ENCODE results near the gene C11orf58. TPM values are rescaled to one million over a fixed set of nuclear protein-coding genes. Genes with fewer than 3 reads are reported as not detected.

Gene C11orf58
- total RNA-seq, 1 experiment from 2014 or later = 171 TPM

DNA sequence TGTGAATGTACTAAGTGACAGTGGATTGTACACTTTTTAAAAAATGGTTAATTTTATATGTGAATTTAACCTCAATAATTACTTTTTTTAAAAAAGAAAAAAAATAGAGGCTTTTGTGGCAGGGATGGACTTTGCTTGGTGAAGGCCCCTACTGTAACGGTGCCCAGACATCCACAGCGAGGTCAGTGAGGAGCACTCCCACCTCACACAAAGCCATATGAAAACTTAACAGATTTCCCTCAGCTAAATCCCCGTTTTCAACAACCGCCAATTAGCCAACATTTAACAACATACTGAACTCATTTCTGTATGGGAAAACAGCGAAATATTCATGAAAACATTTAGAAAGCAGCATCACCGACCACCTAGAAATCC lies 642 bp upstream of the C11orf58 start:
- Histone ChIP-seq H3K4me1 (ENCODE audit: insufficient read depth, low read length, poor library complexity, severe bottlenecking) (peaks cover 5% of the 10 kb centered on the region), H3K36me3 (ENCODE audit: insufficient read depth, low read length, poor library complexity, severe bottlenecking) (peaks cover 7% of the 10 kb centered on the region), H3K4me3 (ENCODE audit: low read depth, low read length, poor library complexity, severe bottlenecking) (peak overlapping the region; percentile 81), H3K27me3 (replicated peaks; ENCODE audit: insufficient read depth, low read depth, low read length, poor library complexity) (no peaks in the 10 kb centered on the region), H3K27ac (ENCODE audit: low read depth, low read length, poor library complexity, severe bottlenecking) (peak overlapping the region; percentile 96), H3K9me3 (ENCODE audit: low read depth, low read length, poor library complexity, severe bottlenecking) (no peaks in the 10 kb centered on the region)
- intact Hi-C loops (cut with micrococcal nuclease; ENCODE audit: unreplicated experiment) = loop anchor here (10.0 kb wide), 1 partner anchor 523 kb away; no protein-coding TSS in a partner anchor
- no peak for DNase-seq (ENCODE audit: low spot score)
- POLR2A ChIA-PET (ENCODE audit: low non-redundant PET) = no interaction called here
- TF ChIP-seq EZH2 (IDR thresholded peaks at IDR 0.05; ENCODE audit: borderline replicate concordance, low read depth, low read length, poor library complexity, severe bottlenecking) = no peak
- TF ChIP-seq, protein P1, sequence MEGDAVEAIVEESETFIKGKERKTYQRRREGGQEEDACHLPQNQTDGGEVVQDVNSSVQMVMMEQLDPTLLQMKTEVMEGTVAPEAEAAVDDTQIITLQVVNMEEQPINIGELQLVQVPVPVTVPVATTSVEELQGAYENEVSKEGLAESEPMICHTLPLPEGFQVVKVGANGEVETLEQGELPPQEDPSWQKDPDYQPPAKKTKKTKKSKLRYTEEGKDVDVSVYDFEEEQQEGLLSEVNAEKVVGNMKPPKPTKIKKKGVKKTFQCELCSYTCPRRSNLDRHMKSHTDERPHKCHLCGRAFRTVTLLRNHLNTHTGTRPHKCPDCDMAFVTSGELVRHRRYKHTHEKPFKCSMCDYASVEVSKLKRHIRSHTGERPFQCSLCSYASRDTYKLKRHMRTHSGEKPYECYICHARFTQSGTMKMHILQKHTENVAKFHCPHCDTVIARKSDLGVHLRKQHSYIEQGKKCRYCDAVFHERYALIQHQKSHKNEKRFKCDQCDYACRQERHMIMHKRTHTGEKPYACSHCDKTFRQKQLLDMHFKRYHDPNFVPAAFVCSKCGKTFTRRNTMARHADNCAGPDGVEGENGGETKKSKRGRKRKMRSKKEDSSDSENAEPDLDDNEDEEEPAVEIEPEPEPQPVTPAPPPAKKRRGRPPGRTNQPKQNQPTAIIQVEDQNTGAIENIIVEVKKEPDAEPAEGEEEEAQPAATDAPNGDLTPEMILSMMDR (conservative IDR thresholded peaks at IDR 0.05; ENCODE audit: low read depth, low read length) = no peak
- CTCF ChIA-PET = interaction anchor here (0.7 kb wide), 1 partner anchor 1511 kb away, joined by 3 read pairs; no protein-coding TSS in a partner anchor
- BruUV-seq (replicated peaks) = TSS peak; percentile 99

DNA sequence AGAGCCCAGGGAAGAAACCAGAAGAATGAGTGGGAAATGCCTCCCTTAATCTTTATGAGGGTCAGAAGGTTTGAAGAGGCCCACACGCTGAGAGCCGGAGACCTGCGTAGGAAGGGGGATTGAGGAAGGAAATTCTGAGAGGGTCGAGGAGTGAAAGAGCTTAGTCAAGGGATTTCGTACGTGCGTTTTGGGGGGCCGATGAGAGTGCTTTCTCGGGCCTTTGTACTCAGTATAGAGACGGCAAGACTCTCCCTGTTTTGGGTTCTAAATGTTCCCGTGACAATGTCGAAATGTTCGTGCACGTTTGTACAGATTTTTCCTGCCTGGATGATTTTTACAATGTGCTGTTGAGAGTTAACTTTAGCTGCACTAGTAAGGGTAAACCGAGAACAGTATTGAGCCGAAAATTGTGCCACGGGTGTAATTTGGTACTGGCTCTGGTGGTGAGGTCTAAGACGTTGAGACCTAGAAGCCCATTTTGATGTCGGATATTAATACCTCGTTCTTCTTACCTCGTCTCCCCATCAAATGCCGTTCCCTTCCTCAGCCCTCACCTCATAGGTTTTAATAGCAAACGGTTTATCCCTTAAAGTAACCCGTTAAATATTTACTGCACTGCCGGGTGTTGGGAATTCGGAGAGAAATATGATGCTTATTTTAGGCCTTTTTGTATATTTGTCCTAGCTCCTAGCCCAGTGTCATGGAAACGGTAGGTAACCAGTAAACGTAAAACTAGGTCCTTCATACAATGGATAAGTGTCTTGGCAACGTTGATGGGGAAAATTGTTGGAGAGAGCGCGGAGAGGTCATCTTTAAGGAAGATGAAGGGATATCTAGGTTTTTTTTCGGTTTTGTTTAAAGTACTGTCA lies 734 bp downstream of the C11orf58 start:
- POLR2A ChIA-PET (ENCODE audit: low non-redundant PET) = interaction anchor here (0.5 to 0.6 kb wide), 2 partner anchors 151 to 1260 kb away, joined by 3 to 4 read pairs; no protein-coding TSS in a partner anchor
- CTCF ChIA-PET = no interaction called here

DNA sequence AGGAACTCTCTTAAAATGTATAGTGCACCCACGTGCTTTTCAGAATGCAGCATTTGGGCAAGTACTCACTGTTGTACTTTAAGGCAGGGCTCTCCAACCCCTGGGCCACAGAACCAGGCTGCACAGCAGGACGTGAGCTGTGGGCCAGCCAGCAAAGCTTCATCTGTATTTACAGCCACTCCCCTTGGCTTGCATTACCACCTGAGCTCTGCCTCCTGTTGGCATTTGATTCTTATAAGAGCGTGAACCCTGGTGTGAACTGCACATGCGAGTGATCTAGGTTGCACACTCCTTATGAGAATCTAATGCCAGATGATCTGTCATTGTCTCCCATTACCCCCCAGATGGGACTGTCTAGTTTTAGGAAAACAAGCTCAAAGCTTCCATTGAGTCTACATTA lies 3.0 kb downstream of the C11orf58 start:
- H3K27me3 ChIP-seq (replicated peaks; ENCODE audit: insufficient read depth, low read depth, low read length, poor library complexity) = no peaks in the 10 kb centered on the region
- H3K4me1 ChIP-seq (ENCODE audit: insufficient read depth, low read length, poor library complexity, severe bottlenecking) = peaks cover 5% of the 10 kb centered on the region
- DNase-seq (ENCODE audit: low spot score) = no peak
- intact Hi-C loops (cut with micrococcal nuclease; ENCODE audit: unreplicated experiment) = no loop called here
- BruUV-seq (replicated peaks) = no TSS peak
- POLR2A ChIA-PET (ENCODE audit: low non-redundant PET) = no interaction called here
- CTCF ChIA-PET = no interaction called here
- no peak overlapping the region for H3K27ac ChIP-seq (ENCODE audit: low read depth, low read length, poor library complexity, severe bottlenecking)
- TF ChIP-seq, protein P1 (conservative IDR thresholded peaks at IDR 0.05; ENCODE audit: low read depth, low read length) = no peak
- TF ChIP-seq EZH2 (IDR thresholded peaks at IDR 0.05; ENCODE audit: borderline replicate concordance, low read depth, low read length, poor library complexity, severe bottlenecking) = no peak
- H3K36me3 ChIP-seq (ENCODE audit: insufficient read depth, low read length, poor library complexity, severe bottlenecking) = peaks cover 24% of the 10 kb centered on the region
- H3K4me3 ChIP-seq (ENCODE audit: low read depth, low read length, poor library complexity, severe bottlenecking) = no peak overlapping the region
- no peaks in the 10 kb centered on the region for H3K9me3 ChIP-seq (ENCODE audit: low read depth, low read length, poor library complexity, severe bottlenecking)

More for the DNA sequence above, 734 bp downstream of the C11orf58 start:
- H3K27ac ChIP-seq (ENCODE audit: low read depth, low read length, poor library complexity, severe bottlenecking) = peak overlapping the region; percentile 96
- H3K9me3 ChIP-seq (ENCODE audit: low read depth, low read length, poor library complexity, severe bottlenecking) = no peaks in the 10 kb centered on the region
- peaks cover 5% of the 10 kb centered on the region for H3K4me1 ChIP-seq (ENCODE audit: insufficient read depth, low read length, poor library complexity, severe bottlenecking)
- intact Hi-C loops (cut with micrococcal nuclease; ENCODE audit: unreplicated experiment) = loop anchor here (10.0 kb wide), 1 partner anchor 524 kb away; no protein-coding TSS in a partner anchor
- H3K27me3 ChIP-seq (replicated peaks; ENCODE audit: insufficient read depth, low read depth, low read length, poor library complexity) = no peaks in the 10 kb centered on the region
- TF ChIP-seq EZH2 (IDR thresholded peaks at IDR 0.05; ENCODE audit: borderline replicate concordance, low read depth, low read length, poor library complexity, severe bottlenecking) = no peak
- TF ChIP-seq, protein P1 (conservative IDR thresholded peaks at IDR 0.05; ENCODE audit: low read depth, low read length) = no peak
- TSS peak; percentile 80 for BruUV-seq (replicated peaks)
- H3K4me3 ChIP-seq (ENCODE audit: low read depth, low read length, poor library complexity, severe bottlenecking) = peak overlapping the region; percentile 81
- H3K36me3 ChIP-seq (ENCODE audit: insufficient read depth, low read length, poor library complexity, severe bottlenecking) = peaks cover 7% of the 10 kb centered on the region
- DNase-seq (ENCODE audit: low spot score) = no peak
